ENCODE results near the gene PRSS2.
A peak's percentile ranks its signal among the peaks of the same experiment; 100 is the strongest.
"Not testable (repeated sequence)": the region's sequence is repeated elsewhere in the genome, so short reads cannot be mapped to it uniquely, and the experiment has no call there.

PRSS2 gene

GRCh38 chr7:142770661-142771352 lies at the start of gene PRSS2:
Gene PRSS2 (plus strand): TSS chr7:142770970. CDS start chr7:142770983, 13 bp downstream.
- no peak for DNase-seq (ENCODE audit: low spot score)

GRCh38 chr7:142720986-142721385 lies 49.8 kb upstream of the PRSS2 start:
- DNase-seq (ENCODE audit: low spot score): no peak

GRCh38 chr7:142722248-142722794 lies 48.4 kb upstream of the PRSS2 start:
- no peak for DNase-seq (ENCODE audit: low spot score)

GRCh38 chr7:142733271-142733670 lies 37.5 kb upstream of the PRSS2 start:
- DNase-seq (ENCODE audit: low spot score): no peak

- peak; percentile 41 for DNase-seq (ENCODE audit: low spot score)
These were observed 30.8 kb upstream of the PRSS2 start for GRCh38 chr7:142739923-142740492.

GRCh38 chr7:142740786-142741185 lies 30.0 kb upstream of the PRSS2 start:
- DNase-seq (ENCODE audit: low spot score): no peak

- DNase-seq (ENCODE audit: low spot score): not testable (repeated sequence)
These were observed 28.8 kb upstream of the PRSS2 start for GRCh38 chr7:142741932-142742331.

GRCh38 chr7:142745091-142745635 lies 25.6 kb upstream of the PRSS2 start:
- no peak for DNase-seq (ENCODE audit: low spot score)

- DNase-seq (ENCODE audit: low spot score): no peak
These were observed 25.0 kb upstream of the PRSS2 start for GRCh38 chr7:142745745-142746144.

GRCh38 chr7:142746264-142746663 lies 24.5 kb upstream of the PRSS2 start:
- DNase-seq (ENCODE audit: low spot score): no peak

GRCh38 chr7:142748410-142748809 lies 22.4 kb upstream of the PRSS2 start:
- not testable (repeated sequence) for DNase-seq (ENCODE audit: low spot score)

GRCh38 chr7:142749218-142749993 lies 21.4 kb upstream of the PRSS2 start, which contains the start of gene PRSS1:
Gene PRSS1 (plus strand): TSS chr7:142749472. CDS start chr7:142749485, 13 bp downstream.
- DNase-seq (ENCODE audit: low spot score): no peak

- no peak for DNase-seq (ENCODE audit: low spot score)
These were observed 20.3 kb upstream of the PRSS2 start for GRCh38 chr7:142750321-142750938.

GRCh38 chr7:142751526-142752175 lies 19.1 kb upstream of the PRSS2 start:
- DNase-seq (ENCODE audit: low spot score): not testable (repeated sequence)

- no peak for DNase-seq (ENCODE audit: low spot score)
These were observed 18.2 kb upstream of the PRSS2 start for GRCh38 chr7:142752376-142753225.

GRCh38 chr7:142753366-142753765 lies 17.4 kb upstream of the PRSS2 start:
- DNase-seq (ENCODE audit: low spot score): no peak

- DNase-seq (ENCODE audit: low spot score): not testable (repeated sequence)
These were observed 16.8 kb upstream of the PRSS2 start for GRCh38 chr7:142753925-142754491.

- no peak for DNase-seq (ENCODE audit: low spot score)
These were observed 15.8 kb upstream of the PRSS2 start for GRCh38 chr7:142754681-142755575.

GRCh38 chr7:142758312-142758711 lies 12.5 kb upstream of the PRSS2 start:
- not testable (repeated sequence) for DNase-seq (ENCODE audit: low spot score)

All from germinal center (tissue), 1 donor.